Ishikawa (cell line): Measurements from ENCODE around the gene DNER.

Source experiments
- CEBPB ChIP-seq: IDR thresholded peaks from 2 replicates; pipeline ENCODE4 v1.6.1; 2012
- CREB1 ChIP-seq: IDR thresholded peaks from 2 replicates; pipeline ENCODE4 v1.6.1; 2012; ENCODE audit warnings: low read depth
- EGR1 ChIP-seq: IDR thresholded peaks from 2 replicates; pipeline ENCODE4 v1.6.1; 2012
- EP300 ChIP-seq: IDR thresholded peaks from 2 replicates; pipeline ENCODE4 v1.6.1; 2012; ENCODE audit warnings: borderline replicate concordance
- FOXM1 ChIP-seq: IDR thresholded peaks from 2 replicates; pipeline ENCODE4 v1.6.1; 2012; ENCODE audit warnings: low read depth, borderline replicate concordance
- MAX ChIP-seq: IDR thresholded peaks from 2 replicates; pipeline ENCODE4 v1.6.1; 2012
- NFIC ChIP-seq: IDR thresholded peaks from 2 replicates; pipeline ENCODE4 v1.6.1; 2012
- RAD21 ChIP-seq: IDR thresholded peaks from 2 replicates; pipeline ENCODE4 v1.6.1; 2012; ENCODE audit warnings: low read depth
- REST ChIP-seq: IDR thresholded peaks from 2 replicates; pipeline ENCODE4 v1.6.1; 2012; ENCODE audit warnings: low read depth, mild to moderate bottlenecking
- TAF1 ChIP-seq: IDR thresholded peaks from 2 replicates; pipeline ENCODE4 v1.6.1; 2012; ENCODE audit warnings: low read depth, mild to moderate bottlenecking
- TCF12 ChIP-seq: IDR thresholded peaks from 2 replicates; pipeline ENCODE4 v1.6.1; 2012; ENCODE audit warnings: low read depth
- TEAD4 ChIP-seq: IDR thresholded peaks from 2 replicates; pipeline ENCODE4 v1.6.1; 2012
- USF1 ChIP-seq: IDR thresholded peaks from 2 replicates; pipeline ENCODE4 v1.6.1; 2012
- YY1 ChIP-seq: IDR thresholded peaks from 2 replicates; pipeline ENCODE4 v1.6.1; 2012; ENCODE audit warnings: low read depth
- ZBTB7A ChIP-seq: IDR thresholded peaks from 2 replicates; pipeline ENCODE4 v1.6.1; 2012; ENCODE audit warnings: low read depth

Gene DNER

GRCh38 chr2:229514273-229514895 is 200.0 kb downstream of the DNER start:
- TF ChIP-seq TAF1 (no peak), EGR1 (no peak), YY1 (no peak), FOXM1 (no peak), TCF12 (no peak), NFIC (no peak), ZBTB7A (no peak), EP300 (no peak)

- TF ChIP-seq ZBTB7A: no peak
- no peak for TF ChIP-seq MAX
- no peak for TF ChIP-seq TCF12
- no peak for TF ChIP-seq TAF1
- TF ChIP-seq EGR1: no peak
- no peak for TF ChIP-seq NFIC
- no peak for TF ChIP-seq TEAD4
- no peak for TF ChIP-seq USF1
- TF ChIP-seq REST: no peak
These were observed 202.8 kb downstream of the DNER start for GRCh38 chr2:229511524-229511923.

GRCh38 chr2:229501051-229501794 is 213.1 kb downstream of the DNER start:
- TF ChIP-seq REST: no peak
- TF ChIP-seq TCF12: no peak
- no peak for TF ChIP-seq CEBPB
- TF ChIP-seq ZBTB7A: no peak
- TF ChIP-seq RAD21: no peak
- no peak for TF ChIP-seq NFIC
- no peak for TF ChIP-seq TEAD4
- no peak for TF ChIP-seq TAF1
- TF ChIP-seq USF1: no peak
- no peak for TF ChIP-seq CREB1
- no peak for TF ChIP-seq FOXM1
- TF ChIP-seq MAX: no peak
- TF ChIP-seq EP300: no peak
- no peak for TF ChIP-seq EGR1
- no peak for TF ChIP-seq YY1

GRCh38 chr2:229492034-229492433 is 222.3 kb downstream of the DNER start:
- no peak for TF ChIP-seq EGR1
- TF ChIP-seq FOXM1: no peak
- no peak for TF ChIP-seq ZBTB7A
- no peak for TF ChIP-seq TEAD4
- TF ChIP-seq NFIC: no peak
- no peak for TF ChIP-seq EP300
- TF ChIP-seq CREB1: no peak

GRCh38 chr2:229490167-229490566 is 224.2 kb downstream of the DNER start:
- TF ChIP-seq NFIC: no peak
- no peak for TF ChIP-seq MAX
- no peak for TF ChIP-seq ZBTB7A
- no peak for TF ChIP-seq YY1
- no peak for TF ChIP-seq EP300
- TF ChIP-seq TCF12: no peak
- no peak for TF ChIP-seq TAF1
- no peak for TF ChIP-seq EGR1
- TF ChIP-seq TEAD4: no peak
- TF ChIP-seq USF1: no peak
- no peak for TF ChIP-seq CEBPB
- TF ChIP-seq RAD21: no peak
- TF ChIP-seq REST: no peak
- no peak for TF ChIP-seq FOXM1
- TF ChIP-seq CREB1: no peak
